Measurements from ENCODE around the gene CSTPP1. TPM values are rescaled to one million over a fixed set of nuclear protein-coding genes. Genes with fewer than 3 reads are reported as not detected.

The CSTPP1 gene
- total and polyA plus RNA-seq, 2 of the 8 experiments (the other 6 are each of a cell fraction or from before 2014, with no cell fraction given): 24.2 to 28.7 TPM

GRCh38 chr11:47127213-47127612 is 190.7 kb downstream of the CSTPP1 start:
- H3K4me1 ChIP-seq (replicated peaks in 1 of 4; ENCODE audit: control insufficient read depth in 3 of 4, insufficient read depth in 4 of 4, low read length in 3 of 4): peaks cover 2 to 13% (median 7%) of the 10 kb centered on the region in 4 experiments; a peak in 5 of 7 replicates
- no peaks in the 10 kb centered on the region for H4K20me1 ChIP-seq (replicated peaks in 1 of 2; ENCODE audit: control insufficient read depth in 1 of 2, insufficient read depth in 2 of 2, low read length in 2 of 2)
- no peaks in the 10 kb centered on the region for H3K36me3 ChIP-seq (ENCODE audit: control insufficient read depth in 2 of 4, insufficient read depth in 4 of 4, low read length in 3 of 4)
- no peak overlapping the region for H3K4ac ChIP-seq (replicated peaks; ENCODE audit: insufficient read length, low read depth, low read length)
- H3K4me3 ChIP-seq (ENCODE audit: extremely low read depth in 1 of 4, insufficient read depth in 2 of 4, low read depth in 3 of 4, low read length in 4 of 4): no peak overlapping the region
- H2AFZ ChIP-seq (ENCODE audit: low read length): no peak overlapping the region
- H3K56ac ChIP-seq (replicated peaks; ENCODE audit: insufficient read length, low read depth, low read length): no peak overlapping the region
- no peak for FAIRE-seq
- no peaks in the 10 kb centered on the region for H3K79me2 ChIP-seq (ENCODE audit: control insufficient read depth in 1 of 2, insufficient read depth in 2 of 2, low read length in 2 of 2)
- H2BK12ac ChIP-seq (ENCODE audit: low read depth, low read length): no peak overlapping the region
- ChIA-PET CTCF (ENCODE audit: partially characterized antibody) (interaction anchor here (1.2 to 1.3 kb wide), 2 partner anchors 25 to 210 kb away, joined by 3 to 4 read pairs; no protein-coding TSS in a partner anchor), POLR2A (ENCODE audit: partially characterized antibody) (interaction anchor here (1.2 kb wide), 2 partner anchors 23 to 49 kb away, joined by 3 read pairs; no protein-coding TSS in a partner anchor)
- no peak overlapping the region for H2BK120ac ChIP-seq (replicated peaks; ENCODE audit: low read depth, low read length)
- no peak overlapping the region for H4K91ac ChIP-seq (replicated peaks; ENCODE audit: insufficient read length, low read length)
- no peak for DNase-seq (ENCODE audit: low read depth in 1 of 2, low spot score in 2 of 2)
- H3K27ac ChIP-seq (ENCODE audit: low read depth, low read length): no peak overlapping the region
- H3K9me3 ChIP-seq (ENCODE audit: insufficient read depth in 2 of 2, low read depth in 1 of 2, low read length in 1 of 2): no peaks in the 10 kb centered on the region
- no peak overlapping the region for H3K23ac ChIP-seq (ENCODE audit: insufficient read length)
- 83% methylated on average over 2 of the region's 2 CpGs; no CpG with 5 or more reads in 1 of the 2 experiments for WGBS, 2 experiments (ENCODE audit: extremely low coverage in 1 of 2, insufficient coverage in 1 of 2, insufficient read length in 1 of 2, insufficient replicate concordance in 2 of 2, low coverage in 1 of 2, low lambda C conversion rate in 2 of 2, missing lambda C conversion rate in 1 of 2)
- H2AK5ac ChIP-seq (ENCODE audit: low read depth, low read length): no peak overlapping the region
- no peak overlapping the region for H3K4me2 ChIP-seq (ENCODE audit: insufficient read depth in 1 of 2, low read depth in 2 of 2, low read length in 2 of 2)
- no peak overlapping the region for H2BK5ac ChIP-seq (ENCODE audit: low read depth, low read length)
- H3K9ac ChIP-seq (replicated peaks in 1 of 4; ENCODE audit: extremely low read depth in 1 of 4, low read depth in 3 of 4, low read length in 3 of 4): no peak overlapping the region
- H3K14ac ChIP-seq (ENCODE audit: insufficient read length): no peak overlapping the region
- H4K5ac ChIP-seq (ENCODE audit: insufficient read length, low read depth, low read length): no peak overlapping the region
- no peaks in the 10 kb centered on the region for H3K27me3 ChIP-seq (replicated peaks in 1 of 4; ENCODE audit: control insufficient read depth in 3 of 4, extremely low read depth in 1 of 4, insufficient read depth in 3 of 4, low read length in 3 of 4)
- H2BK15ac ChIP-seq (ENCODE audit: low read length): no peak overlapping the region
- H3K79me1 ChIP-seq (ENCODE audit: low read depth, low read length): no peaks in the 10 kb centered on the region
- H4K8ac ChIP-seq (ENCODE audit: extremely low read depth, insufficient read depth, low read length): no peak overlapping the region
- no peaks in the 10 kb centered on the region for H3K23me2 ChIP-seq (ENCODE audit: low read depth, low read length)
- H2BK20ac ChIP-seq (ENCODE audit: low read length): no peak overlapping the region
- H3K18ac ChIP-seq (ENCODE audit: extremely low read depth, low read length): no peak overlapping the region; the same call in 1 of the 2 replicates
- TF ChIP-seq NANOG (IDR thresholded peaks at IDR 0.05; ENCODE audit: insufficient read depth, low read depth, low read length, poor library complexity, severe bottlenecking) (no peak), ZNF274 (IDR thresholded peaks at IDR 0.05; ENCODE audit: borderline replicate concordance, extremely low read depth, low read length) (no peak), KDM4A (IDR thresholded peaks at IDR 0.05; ENCODE audit: low read depth, low read length, severe bottlenecking) (no peak), TAF7 (optimal IDR thresholded peaks at IDR 0.05; ENCODE audit: borderline replicate concordance, low read depth, low read length) (no peak), SIN3A (conservative IDR thresholded peaks at IDR 0.05 in 1 of 2, IDR thresholded peaks at IDR 0.05 in 1 of 2; ENCODE audit: low read depth in 1 of 2, low read length in 2 of 2) (no peak), CTBP2 (IDR thresholded peaks at IDR 0.05; ENCODE audit: borderline replicate concordance, insufficient read depth, insufficient read length, low read length) (no peak), ASH2L (IDR thresholded peaks at IDR 0.05; ENCODE audit: low read length) (no peak), TAF1 (IDR thresholded peaks at IDR 0.05; ENCODE audit: low read depth, low read length) (no peak), TCF12 (IDR thresholded peaks at IDR 0.05; ENCODE audit: low read depth, low read length) (no peak), MAX (IDR thresholded peaks at IDR 0.05) (no peak), SUZ12 (IDR thresholded peaks at IDR 0.05; ENCODE audit: low read length) (no peak), KDM1A (IDR thresholded peaks at IDR 0.05; ENCODE audit: borderline replicate concordance, low read length) (no peak), POU5F1 (IDR thresholded peaks at IDR 0.05; ENCODE audit: low read depth, low read length) (no peak), MAFK (IDR thresholded peaks at IDR 0.05; ENCODE audit: low read depth, low read length) (no peak)
